Epithelial cell of proximal tubule (primary cell): ENCODE measurements around the gene CA11. TPM values are rescaled to one million over a fixed set of nuclear protein-coding genes. Genes with fewer than 3 reads are reported as not detected.

Experiments used
- DNase-seq: peaks from one replicate; pipeline ENCODE4 v3.0.0-alpha.2; 2011; ENCODE audit warnings: low read depth
- H3K4me3 ChIP-seq: 2 replicates; pipeline ENCODE4 v1.5.1; 2011; ENCODE audit warnings: low read depth, mild to moderate bottlenecking, low read length
- total RNA-seq: library from RNA; depleted of rRNA; stranded (reverse); fragments of >200 nt; gene quantifications from 2 replicates; pipeline ENCODE4 v1.2.3, GENCODE V29; 2015
- TF ChIP-seq, protein P1 (sequence below): conservative IDR thresholded peaks from 2 replicates; pipeline ENCODE4 v1.5.1; 2012; ENCODE audit warnings: low read depth, mild to moderate bottlenecking, low read length

Gene CA11
- total RNA-seq, 1 donor from 2014 or later: 6.6 TPM

- DNase-seq: peak; percentile 93
- TF ChIP-seq, protein P1, sequence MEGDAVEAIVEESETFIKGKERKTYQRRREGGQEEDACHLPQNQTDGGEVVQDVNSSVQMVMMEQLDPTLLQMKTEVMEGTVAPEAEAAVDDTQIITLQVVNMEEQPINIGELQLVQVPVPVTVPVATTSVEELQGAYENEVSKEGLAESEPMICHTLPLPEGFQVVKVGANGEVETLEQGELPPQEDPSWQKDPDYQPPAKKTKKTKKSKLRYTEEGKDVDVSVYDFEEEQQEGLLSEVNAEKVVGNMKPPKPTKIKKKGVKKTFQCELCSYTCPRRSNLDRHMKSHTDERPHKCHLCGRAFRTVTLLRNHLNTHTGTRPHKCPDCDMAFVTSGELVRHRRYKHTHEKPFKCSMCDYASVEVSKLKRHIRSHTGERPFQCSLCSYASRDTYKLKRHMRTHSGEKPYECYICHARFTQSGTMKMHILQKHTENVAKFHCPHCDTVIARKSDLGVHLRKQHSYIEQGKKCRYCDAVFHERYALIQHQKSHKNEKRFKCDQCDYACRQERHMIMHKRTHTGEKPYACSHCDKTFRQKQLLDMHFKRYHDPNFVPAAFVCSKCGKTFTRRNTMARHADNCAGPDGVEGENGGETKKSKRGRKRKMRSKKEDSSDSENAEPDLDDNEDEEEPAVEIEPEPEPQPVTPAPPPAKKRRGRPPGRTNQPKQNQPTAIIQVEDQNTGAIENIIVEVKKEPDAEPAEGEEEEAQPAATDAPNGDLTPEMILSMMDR: no peak
- H3K4me3 ChIP-seq: peak within 1 kb of the TSS; percentile 96
These were observed 26.9 kb downstream of the CA11 start, which contains the start of the genes RPL18 and SPHK2 for GRCh38 chr19:48618916-48619691. TSS of gene RPL18 (minus strand) at chr19:48619178. CDS start at chr19:48619143, 35 bp downstream. TSS of gene SPHK2 (plus strand) at chr19:48619506. CDS start at chr19:48620515, 1,009 bp downstream.

DNA sequence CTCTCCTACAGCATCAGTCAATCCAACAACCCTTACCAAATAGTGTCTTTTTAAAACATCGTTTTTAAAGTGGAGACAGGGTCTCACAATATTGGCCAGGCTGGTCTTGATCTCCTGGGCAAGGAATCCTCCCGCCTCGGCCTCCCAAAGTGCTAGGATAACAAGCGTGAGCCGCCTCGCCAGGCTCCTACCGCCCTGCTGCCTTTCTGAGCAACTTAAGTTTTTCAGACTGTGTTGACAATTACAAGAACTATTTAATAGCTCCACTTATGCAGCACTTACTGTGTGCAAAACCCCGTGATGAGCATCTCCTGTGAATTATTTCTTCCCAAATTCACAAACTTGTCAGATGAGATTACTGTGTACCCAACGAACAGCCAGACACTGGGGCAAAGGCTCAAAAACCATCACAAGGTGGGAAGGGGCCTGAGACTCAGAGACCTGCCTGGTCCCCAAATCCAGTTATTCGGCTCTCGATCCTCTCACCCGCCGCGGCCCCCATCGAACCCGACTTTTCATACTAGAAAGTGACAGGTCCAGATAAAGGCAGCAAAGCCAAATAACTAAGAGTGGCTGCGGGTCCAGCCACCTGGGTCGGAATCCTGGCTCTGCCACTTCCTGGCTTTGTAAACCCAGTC lies 27.6 kb downstream of the CA11 start:
- no peak for DNase-seq
- peak overlapping the region; percentile 96 for H3K4me3 ChIP-seq
- TF ChIP-seq, protein P1: no peak

GRCh38 chr19:48617146-48617937 lies 28.6 kb downstream of the CA11 start:
- DNase-seq: no peak
- H3K4me3 ChIP-seq: peak overlapping the region; percentile 96
- TF ChIP-seq, protein P1: no peak

DNA sequence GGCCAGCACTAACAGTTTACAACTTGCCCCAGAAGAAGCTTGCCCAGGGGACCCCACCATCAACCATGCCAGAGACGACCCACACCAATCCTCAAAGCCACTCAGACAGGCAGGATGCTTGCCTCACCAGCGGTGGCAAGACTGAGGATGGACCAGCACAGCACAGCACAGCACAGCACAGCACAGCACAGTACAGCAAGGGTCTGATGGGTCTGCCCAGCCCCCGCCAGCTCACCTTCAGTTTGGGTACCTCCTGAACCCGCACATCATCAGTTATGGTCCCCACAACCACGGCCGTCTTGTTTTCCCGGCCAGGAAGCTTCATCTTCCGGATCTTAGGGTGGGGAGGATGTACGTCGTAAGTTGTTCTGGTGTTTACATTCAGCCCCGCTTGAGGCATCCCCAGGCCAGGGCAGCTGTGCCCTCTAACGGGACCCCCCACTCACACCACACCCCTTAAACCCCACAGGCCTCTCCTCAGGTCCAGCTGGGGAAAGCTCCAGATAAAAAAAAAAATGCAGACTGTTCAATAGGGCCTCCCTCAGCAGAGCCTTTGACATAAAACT lies 29.4 kb downstream of the CA11 start:
- DNase-seq: no peak
- TF ChIP-seq, protein P1: no peak
- peak overlapping the region; percentile 96 for H3K4me3 ChIP-seq

GRCh38 chr19:48616041-48616436 lies 29.9 kb downstream of the CA11 start:
- TF ChIP-seq, protein P1: no peak
- H3K4me3 ChIP-seq: no peak overlapping the region
- no peak for DNase-seq

DNA sequence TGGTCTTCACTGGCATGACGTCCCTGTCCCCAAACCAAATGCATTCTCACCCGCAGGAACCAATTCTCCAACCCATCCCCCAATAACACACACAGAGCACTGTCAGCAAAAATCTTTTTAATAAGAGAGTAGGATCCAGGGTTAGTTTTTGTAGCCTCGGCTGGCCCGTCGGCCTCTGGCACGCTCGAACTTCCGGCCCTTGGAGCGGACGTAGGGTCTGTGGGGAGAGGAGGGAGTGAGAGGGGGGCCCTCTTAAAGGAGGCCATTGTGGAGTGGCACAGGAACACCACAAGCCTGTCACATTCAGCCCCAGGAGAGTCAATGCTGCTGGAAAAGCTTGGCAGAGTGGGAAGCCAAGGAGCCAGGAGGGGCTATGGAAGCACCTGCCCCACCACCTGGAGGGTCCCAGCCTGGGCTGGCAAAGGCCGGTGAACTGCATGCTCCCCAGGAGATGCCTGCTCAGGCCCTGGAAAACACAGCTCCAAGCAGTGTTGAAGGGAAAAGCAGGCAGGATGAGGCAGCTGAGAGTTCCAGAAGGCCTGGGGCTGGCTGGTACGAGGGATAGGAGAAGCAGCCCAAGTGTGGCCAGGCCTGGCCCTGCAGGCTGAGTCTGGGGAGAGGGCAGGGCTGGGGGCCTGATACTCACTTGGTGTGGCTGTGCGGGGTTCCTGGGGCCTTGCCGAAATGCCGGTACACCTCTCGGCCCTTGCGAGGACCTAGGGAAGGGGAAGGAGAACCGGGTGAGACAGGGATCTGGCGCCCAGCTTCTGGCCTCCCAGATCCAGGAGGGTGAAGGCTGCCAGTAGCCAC lies 30.6 kb downstream of the CA11 start:
- TF ChIP-seq, protein P1: no peak
- no peak overlapping the region for H3K4me3 ChIP-seq
- DNase-seq: no peak
